D721Med (cell line): Measurements from ENCODE around the gene C22orf42.

Source experiments
- DNase-seq: peaks from one replicate; pipeline ENCODE4 v3.0.0; 2011; ENCODE audit warnings: low spot score; ENCODE audit not compliant: insufficient read length
- FAIRE-seq: peaks from 2 replicates; lab custom pipeline; 2011; peaks lifted over from hg19 to GRCh38; lab: Jason Lieb, UNC
- CTCF ChIP-seq: IDR thresholded peaks from 2 replicates; pipeline ENCODE4 v1.5.1; 2012; ENCODE audit warnings: mild to moderate bottlenecking, control low read depth; ENCODE audit not compliant: insufficient read depth; ENCODE audit errors: missing control alignments

The C22orf42 gene

GRCh38 chr22:32204040-32204855 lies 45.1 kb upstream of the C22orf42 start:
- no peak for FAIRE-seq
- peak; percentile 19 for TF ChIP-seq CTCF
- DNase-seq = no peak

GRCh38 chr22:32203181-32204039 lies 44.3 kb upstream of the C22orf42 start:
- FAIRE-seq (no peak), DNase-seq (no peak)
- no peak for TF ChIP-seq CTCF

GRCh38 chr22:32202539-32203180 lies 43.6 kb upstream of the C22orf42 start:
- TF ChIP-seq CTCF = peak; percentile 45
- FAIRE-seq (no peak), DNase-seq (no peak)

- DNase-seq (no peak), FAIRE-seq (no peak)
- no peak for TF ChIP-seq CTCF
Observed at GRCh38 chr22:32202161-32202538, 43.0 kb upstream of the C22orf42 start.

- TF ChIP-seq CTCF = no peak
- FAIRE-seq (no peak), DNase-seq (no peak)
Observed at GRCh38 chr22:32200752-32201151, 41.6 kb upstream of the C22orf42 start.

GRCh38 chr22:32199961-32200360 lies 40.9 kb upstream of the C22orf42 start:
- TF ChIP-seq CTCF = no peak
- DNase-seq (no peak), FAIRE-seq (no peak)
